HepG2 (cell line): ENCODE data around the gene ASCC2. TPM values are rescaled to one million over a fixed set of nuclear protein-coding genes. Genes with fewer than 3 reads are reported as not detected.

Experiments used
- ARID4A ChIP-seq: sonication (generic); formaldehyde crosslinking; IDR thresholded peaks from 2 replicates; pipeline ENCODE4 v1.5.0; 2020; ENCODE audit warnings: mild to moderate bottlenecking, missing genetic modification reagents, borderline replicate concordance
- ARID5B ChIP-seq: IDR thresholded peaks from 2 replicates; pipeline ENCODE4 v1.4.0; 2020; ENCODE audit warnings: mild to moderate bottlenecking, missing genetic modification reagents
- DDIT3 ChIP-seq: sonication (generic); formaldehyde crosslinking; IDR thresholded peaks from 2 replicates; pipeline ENCODE4 v1.4.0; 2020; ENCODE audit warnings: mild to moderate bottlenecking, missing genetic modification reagents
- FLYWCH1 ChIP-seq: sonication (generic); formaldehyde crosslinking; IDR thresholded peaks from 2 replicates; pipeline ENCODE4 v1.8.1; 2023; ENCODE audit warnings: mild to moderate bottlenecking, missing genetic modification reagents
- HBP1 ChIP-seq: IDR thresholded peaks from 2 replicates; pipeline ENCODE4 v1.6.1; 2016; ENCODE audit warnings: low read depth, control low read depth
- JDP2 ChIP-seq: sonication (generic); formaldehyde crosslinking; IDR thresholded peaks from 2 replicates; pipeline ENCODE4 v1.8.1; 2022; ENCODE audit warnings: missing genetic modification reagents, borderline replicate concordance
- MBNL3 ChIP-seq: fragments of 250-450 bp; sonication (Bioruptor Pico); conservative IDR thresholded peaks from 2 replicates; pipeline ENCODE4 v1.8.0; 2022; ENCODE audit warnings: mild to moderate bottlenecking, inconsistent platforms
- NCOA2 ChIP-seq: sonication (generic); formaldehyde crosslinking; IDR thresholded peaks from 2 replicates; pipeline ENCODE4 v1.8.0; 2022; ENCODE audit warnings: inconsistent platforms
- PRDM15 ChIP-seq: sonication (generic); formaldehyde crosslinking; IDR thresholded peaks from 2 replicates; pipeline ENCODE4 v1.4.0; 2020; ENCODE audit warnings: missing genetic modification reagents
- PRPF4 ChIP-seq: fragments of 200-400 bp; formaldehyde crosslinking; IDR thresholded peaks from 2 replicates; pipeline ENCODE4 v1.6.1; 2016; ENCODE audit warnings: low read length, low read depth; ENCODE audit not compliant: poor library complexity, severe bottlenecking
- STAG1 ChIP-seq: sonication (generic); formaldehyde crosslinking; IDR thresholded peaks from 2 replicates; pipeline ENCODE4 v1.4.0; 2020; ENCODE audit warnings: missing genetic modification reagents
- ZNF3 ChIP-seq: IDR thresholded peaks from 2 replicates; pipeline ENCODE4 v1.7.0; 2017; ENCODE audit warnings: inconsistent platforms
- ZNF670 ChIP-seq: sonication (generic); formaldehyde crosslinking; IDR thresholded peaks from 2 replicates; pipeline ENCODE4 v1.8.0; 2022; ENCODE audit warnings: mild to moderate bottlenecking, missing genetic modification reagents, borderline replicate concordance
- ZNF691 ChIP-seq: sonication (generic); formaldehyde crosslinking; IDR thresholded peaks from 2 replicates; pipeline ENCODE4 v1.4.0; 2020; ENCODE audit warnings: missing genetic modification reagents, low read depth, mild to moderate bottlenecking, borderline replicate concordance
- polyA plus RNA-seq, 8 experiments: library from polyadenylated mRNA; depleted of rRNA in 3 of 8; stranded (reverse) in 7 of 8; unstranded in 1 of 8; fragments of >200 nt; fragmentation: Illumina TruSeq in 4 of 8; extraction: Trizol in 4 of 8; gene quantifications; 2 replicates each; pipeline versions ENCODE4 v1.2.1 to v1.2.3, GENCODE V29; 2011 to 2016; ENCODE audit warnings: low read depth in 4 of 8, missing spikeins in 1 of 8, mixed read lengths in 1 of 8; ENCODE audit not compliant: insufficient read depth in 1 of 8
- total RNA-seq, 5 experiments: library from RNA; depleted of rRNA; stranded (reverse); fragments of >200 nt; fragmentation: Illumina TruSeq; extraction: Trizol; gene quantifications; 2 replicates each; pipeline ENCODE4 v1.2.3, GENCODE V29; 2016; ENCODE audit warnings: low read depth in 1 of 5

The ASCC2 gene
- total and polyA plus RNA-seq, 2 of the 13 experiments (the other 11 are each of a cell fraction or from before 2014, with no cell fraction given), result 26.2 to 26.3 TPM

- TF ChIP-seq PRDM15 (no peak), MBNL3 (CRISPR knock-in tag) (no peak), PRPF4 (no peak), JDP2 (CRISPR knock-in tag) (no peak), ARID5B (peak; percentile 95), NCOA2 (CRISPR knock-in tag) (peak; percentile 86), ZNF691 (no peak), HBP1 (CRISPR knock-in tag) (no peak), ZNF3 (no peak), DDIT3 (CRISPR knock-in tag) (no peak), ARID4A (CRISPR knock-in tag) (peak; percentile 29; the same call in 1 of the 2 replicates), ZNF670 (no peak), STAG1 (CRISPR knock-in tag) (no peak), FLYWCH1 (CRISPR knock-in tag) (no peak)
These were observed 68.3 kb downstream of the ASCC2 start (continued) for GRCh38 chr22:29769723-29770321.
